ENCODE measurements around the gene SCN7A.

Gene SCN7A

DNA sequence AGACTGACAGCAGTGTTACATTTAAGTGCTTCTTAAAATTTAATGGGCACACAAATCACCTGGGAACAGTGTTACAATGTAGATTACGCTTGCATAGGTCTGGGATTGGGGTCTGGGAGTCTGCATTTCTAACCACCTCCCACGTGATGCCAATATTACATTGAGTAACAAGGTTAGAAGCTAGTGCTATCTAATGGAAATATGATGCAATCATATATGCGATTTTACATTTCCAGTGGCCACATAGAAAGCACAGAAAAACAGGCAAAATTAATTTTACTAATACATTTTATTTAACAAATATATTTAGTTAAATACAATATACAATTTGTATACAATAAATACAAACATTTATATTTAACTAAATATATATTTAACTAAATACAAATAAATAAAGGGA lies 53.7 kb downstream of the SCN7A start:
- no peak for DNase-seq (ENCODE audit: low read depth in 1 of 2, low spot score in 1 of 2)
- no peak for TF ChIP-seq JUND (IDR thresholded peaks at IDR 0.05; ENCODE audit: low read depth)
- in situ Hi-C loops (cut with HindIII; ENCODE audit: low pct_unique_long_range_greater_than_20kb, low sequenced_read_pairs): no loop called here

DNA sequence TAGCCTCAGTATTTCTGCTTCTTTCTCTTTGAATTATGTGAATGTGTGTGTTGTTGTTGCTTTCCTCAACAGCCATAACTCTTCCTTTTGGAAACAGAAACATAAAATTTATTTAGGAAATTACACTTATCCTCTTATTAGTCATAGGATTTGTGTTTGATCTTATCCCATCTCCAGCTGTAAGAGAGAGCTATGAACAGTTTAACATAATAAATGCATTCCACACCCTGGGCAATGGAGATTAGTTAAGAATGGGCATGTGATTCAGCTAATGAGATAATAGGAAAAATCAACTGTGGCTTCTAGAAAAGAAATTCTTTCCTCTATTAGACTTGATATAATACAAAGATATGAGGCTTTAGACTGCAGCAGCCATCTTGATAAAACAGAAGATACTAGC lies 55.0 kb downstream of the SCN7A start:
- in situ Hi-C loops (cut with HindIII; ENCODE audit: low pct_unique_long_range_greater_than_20kb, low sequenced_read_pairs): no loop called here

GRCh38 chr2:166436976-166437375 lies 57.1 kb downstream of the SCN7A start:
- DNase-seq (ENCODE audit: low read depth in 1 of 2, low spot score in 1 of 2): no peak
- TF ChIP-seq JUND (IDR thresholded peaks at IDR 0.05; ENCODE audit: low read depth): no peak
- in situ Hi-C loops (cut with HindIII; ENCODE audit: low pct_unique_long_range_greater_than_20kb, low sequenced_read_pairs): no loop called here

More for the DNA sequence above, 55.0 kb downstream of the SCN7A start:
- TF ChIP-seq JUND (IDR thresholded peaks at IDR 0.05; ENCODE audit: low read depth): no peak
- DNase-seq (ENCODE audit: low read depth in 1 of 2, low spot score in 1 of 2): no peak

GRCh38 chr2:166436189-166436588 lies 57.9 kb downstream of the SCN7A start:
- no peak for DNase-seq (ENCODE audit: low read depth in 1 of 2, low spot score in 1 of 2)
- in situ Hi-C loops (cut with HindIII; ENCODE audit: low pct_unique_long_range_greater_than_20kb, low sequenced_read_pairs): no loop called here
- no peak for TF ChIP-seq JUND (IDR thresholded peaks at IDR 0.05; ENCODE audit: low read depth)

DNA sequence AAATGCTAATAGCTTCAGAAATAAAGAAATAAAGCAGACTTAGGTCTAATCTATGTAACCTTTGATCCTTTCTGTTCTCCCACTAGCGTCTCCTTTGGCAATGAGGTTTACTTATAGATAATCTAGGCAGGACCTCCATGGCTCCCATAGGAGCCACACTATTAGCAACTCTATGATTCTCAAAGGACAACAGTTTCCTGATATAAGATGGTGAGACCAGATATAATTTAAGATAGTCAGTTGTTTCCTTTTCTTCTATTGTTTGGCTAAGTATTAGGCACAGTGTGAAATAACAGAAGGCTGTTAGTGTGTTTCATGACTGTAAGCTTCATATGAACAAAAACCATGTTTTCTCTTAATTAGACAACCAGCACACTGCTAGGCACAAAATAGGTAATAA lies 59.6 kb downstream of the SCN7A start:
- DNase-seq (ENCODE audit: low read depth in 1 of 2, low spot score in 1 of 2): no peak
- in situ Hi-C loops (cut with HindIII; ENCODE audit: low pct_unique_long_range_greater_than_20kb, low sequenced_read_pairs): no loop called here
- TF ChIP-seq JUND (IDR thresholded peaks at IDR 0.05; ENCODE audit: low read depth): no peak

DNA sequence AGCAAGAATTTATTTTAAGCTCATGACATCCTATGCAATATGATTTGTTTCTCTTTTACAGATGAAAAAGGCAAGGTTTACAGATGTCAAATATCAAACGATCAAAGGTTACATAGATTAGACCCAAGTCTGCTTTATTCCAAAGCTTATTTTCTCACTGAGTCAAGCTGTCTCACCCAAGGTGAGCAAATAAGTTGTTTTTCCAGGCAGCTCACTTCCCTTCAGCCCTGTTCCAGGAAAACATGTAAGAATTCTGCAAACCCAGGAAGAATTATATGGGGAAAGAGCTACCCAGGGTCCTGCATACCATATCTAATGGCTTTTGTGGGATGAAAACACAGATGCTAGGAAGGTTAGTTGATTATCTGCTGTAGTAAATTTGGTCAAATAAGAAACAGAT lies 60.6 kb downstream of the SCN7A start:
- in situ Hi-C loops (cut with HindIII; ENCODE audit: low pct_unique_long_range_greater_than_20kb, low sequenced_read_pairs): no loop called here
- no peak for DNase-seq (ENCODE audit: low read depth in 1 of 2, low spot score in 1 of 2)
- no peak for TF ChIP-seq JUND (IDR thresholded peaks at IDR 0.05; ENCODE audit: low read depth)

DNA sequence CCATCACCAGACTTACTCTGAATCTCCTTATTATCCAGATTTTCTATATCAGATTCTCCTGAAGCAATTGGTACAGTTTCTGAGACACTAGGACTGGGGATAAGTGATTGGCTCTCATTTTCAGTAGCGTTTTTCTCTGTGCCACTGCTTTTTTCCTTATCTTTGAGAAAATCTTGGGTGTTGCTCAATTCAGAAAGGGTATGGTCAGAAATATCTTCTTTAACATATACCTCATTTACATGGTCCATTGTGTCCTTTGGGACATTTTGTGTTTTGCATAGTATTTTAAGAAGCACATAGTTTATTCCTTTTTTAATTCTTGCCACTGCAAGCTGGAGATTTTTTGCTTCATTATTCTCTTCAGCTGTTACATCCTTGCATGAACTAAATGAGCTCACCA lies 61.7 kb downstream of the SCN7A start:
- DNase-seq (ENCODE audit: low read depth in 1 of 2, low spot score in 1 of 2): no peak
- no peak for TF ChIP-seq JUND (IDR thresholded peaks at IDR 0.05; ENCODE audit: low read depth)
- in situ Hi-C loops (cut with HindIII; ENCODE audit: low pct_unique_long_range_greater_than_20kb, low sequenced_read_pairs): no loop called here

DNA sequence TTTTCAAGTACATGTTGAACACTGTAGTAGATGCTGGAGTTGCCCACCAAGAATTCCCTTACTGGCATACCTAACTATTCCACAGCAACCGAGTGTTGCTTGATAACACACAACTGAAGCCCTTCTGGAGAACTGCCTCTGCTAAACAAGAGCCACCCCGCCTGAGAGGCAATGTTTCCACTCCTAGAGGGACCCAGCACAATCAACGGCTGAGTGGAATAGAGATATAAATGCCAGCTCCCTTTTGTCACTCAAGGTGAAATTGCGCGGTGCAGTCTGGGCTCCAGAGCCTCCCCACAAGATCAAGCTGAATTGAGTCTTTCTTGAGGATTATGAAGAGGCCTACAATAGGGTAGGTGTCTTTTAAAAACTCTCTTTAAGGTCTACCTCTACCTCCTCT lies 69.2 kb downstream of the SCN7A start:
- no peak for TF ChIP-seq JUND (IDR thresholded peaks at IDR 0.05; ENCODE audit: low read depth)
- no peak for DNase-seq (ENCODE audit: low read depth in 1 of 2, low spot score in 1 of 2)
- in situ Hi-C loops (cut with HindIII; ENCODE audit: low pct_unique_long_range_greater_than_20kb, low sequenced_read_pairs): no loop called here

DNA sequence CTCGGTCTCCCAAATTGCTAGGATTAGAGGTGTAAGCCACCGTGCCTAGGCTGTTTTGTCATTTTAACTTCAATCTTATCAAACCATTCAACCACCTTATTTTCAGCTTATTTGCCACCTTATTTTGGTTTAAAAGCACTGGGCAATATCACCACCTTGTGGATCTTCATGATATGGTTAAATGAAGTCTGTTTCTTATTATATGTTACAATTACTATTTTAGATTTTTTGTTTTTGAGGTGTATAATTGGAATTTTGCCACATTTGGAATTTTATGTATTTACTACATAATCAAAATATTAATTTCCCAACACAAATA lies 74.5 kb downstream of the SCN7A start:
- in situ Hi-C loops (cut with HindIII; ENCODE audit: low pct_unique_long_range_greater_than_20kb, low sequenced_read_pairs): no loop called here
- peak in 1 of 2 experiments; percentile 19 for DNase-seq (ENCODE audit: low read depth in 1 of 2, low spot score in 1 of 2)
- no peak for TF ChIP-seq JUND (IDR thresholded peaks at IDR 0.05; ENCODE audit: low read depth)

DNA sequence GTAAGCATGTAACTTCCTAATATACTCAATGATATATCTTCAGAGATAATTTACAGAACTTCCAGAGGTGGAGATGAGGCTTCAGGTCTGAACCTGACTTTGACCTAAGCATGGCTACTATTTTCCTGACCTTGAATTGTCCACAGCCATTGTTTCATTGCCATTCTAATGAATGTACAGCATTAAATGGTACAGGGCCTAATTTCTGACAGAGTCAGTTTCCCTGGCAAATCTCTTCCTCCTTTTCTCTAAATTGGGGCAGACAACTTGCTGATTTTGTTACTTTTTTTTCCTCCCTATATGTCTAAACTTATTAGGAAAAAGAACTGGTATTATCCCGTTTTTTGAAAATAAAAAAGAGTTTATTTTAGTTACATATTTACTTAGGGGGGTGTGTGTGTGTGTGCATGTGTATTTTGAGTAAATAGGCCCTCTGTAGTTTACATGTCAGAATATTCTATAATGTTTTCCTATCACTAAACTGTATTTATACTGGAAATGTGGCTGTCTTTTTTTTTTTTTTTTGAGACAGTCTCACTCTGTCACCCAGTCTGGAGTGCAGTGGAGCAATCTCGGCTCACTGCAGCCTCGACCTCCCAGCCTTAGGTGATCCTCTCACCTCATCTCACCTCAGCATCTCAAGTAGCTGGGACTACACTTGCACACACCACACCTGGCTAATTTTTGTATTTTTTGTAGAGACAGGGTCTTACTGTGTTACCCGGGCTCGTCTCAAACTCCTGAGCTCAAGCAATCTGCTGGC lies 75.0 kb downstream of the SCN7A start:
- no peak for DNase-seq (ENCODE audit: low read depth in 1 of 2, low spot score in 1 of 2)
- in situ Hi-C loops (cut with HindIII; ENCODE audit: low pct_unique_long_range_greater_than_20kb, low sequenced_read_pairs): no loop called here
- TF ChIP-seq JUND (IDR thresholded peaks at IDR 0.05; ENCODE audit: low read depth): no peak

GRCh38 chr2:166417669-166418068 lies 76.4 kb downstream of the SCN7A start:
- DNase-seq (ENCODE audit: low read depth in 1 of 2, low spot score in 1 of 2): peak; percentile 1 to 62
- no peak for TF ChIP-seq JUND (IDR thresholded peaks at IDR 0.05; ENCODE audit: low read depth)
- in situ Hi-C loops (cut with HindIII; ENCODE audit: low pct_unique_long_range_greater_than_20kb, low sequenced_read_pairs): no loop called here

GRCh38 chr2:166413255-166413654 lies 80.8 kb downstream of the SCN7A start:
- TF ChIP-seq JUND (IDR thresholded peaks at IDR 0.05; ENCODE audit: low read depth): no peak
- DNase-seq (ENCODE audit: low read depth in 1 of 2, low spot score in 1 of 2): no peak
- in situ Hi-C loops (cut with HindIII; ENCODE audit: low pct_unique_long_range_greater_than_20kb, low sequenced_read_pairs): no loop called here

DNA sequence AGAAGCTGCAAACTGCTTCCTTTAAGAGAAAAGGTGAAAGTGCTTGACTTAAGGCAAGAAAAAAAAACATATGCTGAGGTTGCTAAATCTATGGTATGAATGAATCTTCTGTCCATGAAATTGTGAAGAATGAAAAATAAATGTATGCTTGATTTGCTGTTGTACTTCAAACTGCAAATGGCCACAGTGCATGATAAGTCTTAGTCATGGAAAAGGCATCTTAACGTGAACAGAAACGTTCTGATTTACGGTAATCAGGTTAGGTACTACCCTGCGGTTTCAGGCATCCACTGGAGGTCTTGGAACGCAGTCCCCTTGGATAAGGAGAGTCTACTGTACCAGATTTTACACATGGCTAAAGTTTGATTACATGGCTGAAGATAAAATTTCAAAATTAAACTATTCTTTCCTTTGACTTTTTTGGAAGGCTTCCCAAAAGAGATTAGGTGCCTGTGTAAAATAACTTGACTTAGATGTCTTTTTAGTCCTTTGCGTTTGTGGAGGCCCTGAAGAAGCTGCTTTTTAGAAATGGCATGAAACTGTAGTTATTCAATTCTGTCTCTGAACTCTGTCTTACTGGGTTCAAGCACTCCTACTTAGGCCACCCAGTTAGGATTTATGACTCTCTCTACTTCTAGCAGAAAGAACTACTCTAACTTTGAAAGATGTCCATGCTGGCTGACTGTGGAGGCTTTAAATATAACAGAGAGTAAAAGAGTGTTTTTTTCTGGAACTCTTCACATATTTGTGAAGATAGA lies 82.4 kb downstream of the SCN7A start:
- no peak for DNase-seq (ENCODE audit: low read depth in 1 of 2, low spot score in 1 of 2)
- in situ Hi-C loops (cut with HindIII; ENCODE audit: low pct_unique_long_range_greater_than_20kb, low sequenced_read_pairs): no loop called here
- TF ChIP-seq JUND (IDR thresholded peaks at IDR 0.05; ENCODE audit: low read depth): no peak

Measured in T47D (cell line).